Measurements from ENCODE around the gene STARD10. TPM values are rescaled to one million over a fixed set of nuclear protein-coding genes. Genes with fewer than 3 reads are reported as not detected.

Gene STARD10
- total and polyA plus RNA-seq, 9 of the 15 experiments (the other 6 are each of a cell fraction or from before 2014, with no cell fraction given), result 0.15 to 52.9 (median 32.3) TPM

- no peak overlapping the region for H3K4me2 ChIP-seq (ENCODE audit: insufficient read depth, low read length)
- in situ Hi-C loops (cut with MboI), result loop anchor here (5.0 to 10.0 kb wide), 2 partner anchors 459 to 512 kb away; no protein-coding TSS in a partner anchor
- CTCF ChIA-PET (ENCODE audit: low intra/inter-chr PET ratio), result interaction anchor here (0.6 to 2.4 kb wide), 4 partner anchors 68 to 109 kb away, joined by 3 to 24 read pairs (median 12); partner anchors contain the start of genes ATG16L2 and STARD10
- H3K9me3 ChIP-seq (replicated peaks; ENCODE audit: control insufficient read depth, insufficient read depth, low read depth, low read length), result no peaks in the 10 kb centered on the region
- no peak overlapping the region for H2AFZ ChIP-seq (ENCODE audit: low read depth, low read length)
- H3K79me2 ChIP-seq (ENCODE audit: control insufficient read depth, insufficient read depth, low read length), result peaks cover 47% of the 10 kb centered on the region
- no peak overlapping the region for H3K27ac ChIP-seq (ENCODE audit: extremely low read depth, low read depth, low read length)
- H3K4me1 ChIP-seq (replicated peaks in 1 of 2; ENCODE audit: control insufficient read depth in 2 of 2, insufficient read depth in 2 of 2, low read length in 2 of 2), result peaks cover 13 to 28% of the 10 kb centered on the region in 2 experiments; a peak in 4 of 5 replicates
- peaks cover 50% of the 10 kb centered on the region for H3K36me3 ChIP-seq (ENCODE audit: control insufficient read depth, insufficient read depth, low read length)
- peaks cover 5% of the 10 kb centered on the region for H3K9me1 ChIP-seq (ENCODE audit: control insufficient read depth, insufficient read depth, low read length)
- DNase-seq (ENCODE audit: extremely low read depth in 1 of 4, low spot score in 3 of 4) (no peak), ATAC-seq (no peak), FAIRE-seq (no peak)
- POLR2A ChIA-PET, result interaction anchor here (0.6 to 1.4 kb wide), 7 partner anchors 9 to 551 kb away, joined by 3 to 5 read pairs (median 4); no protein-coding TSS in a partner anchor
- no peak for TF ChIP-seq MXI1 (IDR thresholded peaks at IDR 0.05; ENCODE audit: low read depth, low read length)
- TF ChIP-seq ZNF347 (CRISPR knock-in tag; IDR thresholded peaks at IDR 0.05; ENCODE audit: low read depth), result no peak
- TF ChIP-seq ZNF384 (IDR thresholded peaks at IDR 0.05; ENCODE audit: low read depth, low read length), result no peak
- no peak for TF ChIP-seq RAD51 (IDR thresholded peaks at IDR 0.05; ENCODE audit: borderline replicate concordance, low read depth)
- TF ChIP-seq ZNF436 (CRISPR knock-in tag; IDR thresholded peaks at IDR 0.05), result 0 out of 2 replicates have a peak, but pooled peaks have one; percentile 64
- no peak for TF ChIP-seq MCM5 (IDR thresholded peaks at IDR 0.05; ENCODE audit: low read depth)
- no peak for TF ChIP-seq RBM17 (IDR thresholded peaks at IDR 0.05; ENCODE audit: borderline replicate concordance, low read depth, low read length)
- peak; percentile 49; the same call in 1 of the 2 replicates for TF ChIP-seq BCOR (IDR thresholded peaks at IDR 0.05)
- peak; percentile 98 for TF ChIP-seq ZFP36 (IDR thresholded peaks at IDR 0.05; ENCODE audit: low read depth, low read length, partially characterized antibody)
- WGBS (ENCODE audit: insufficient coverage, low coverage, missing lambda C conversion rate), result 81% methylated on average over 4 of the region's 4 CpGs
- no peak overlapping the region for H3K4me3 ChIP-seq
- no peaks in the 10 kb centered on the region for H4K20me1 ChIP-seq (replicated peaks; ENCODE audit: control insufficient read depth, insufficient read depth, low read length)
- H3K9ac ChIP-seq (ENCODE audit: insufficient read depth in 1 of 2, low read depth in 2 of 2, low read length in 2 of 2), result no peak overlapping the region
- H3K27me3 ChIP-seq (ENCODE audit: control insufficient read depth in 2 of 2, insufficient read depth in 2 of 2, low read length in 2 of 2), result no peaks in the 10 kb centered on the region
- intact Hi-C loops (cut with micrococcal nuclease), result loop anchor here (1.0 to 5.0 kb wide), 5 partner anchors 28 to 447 kb away; partner anchors contain the start of gene ATG16L2
- no TSS peak for BruUV-seq (replicated peaks)
Measured at GRCh38 chr11:72725724-72726028, 68.2 kb downstream of the STARD10 start.

Measured in K562 (cell line).